Mesothelial cell of epicardium (in vitro differentiated cells): ENCODE measurements around the gene AMMECR1. TPM values are rescaled to one million over a fixed set of nuclear protein-coding genes. Genes with fewer than 3 reads are reported as not detected.

ENCODE experiments used
- DNase-seq, 2 experiments: peaks; one replicate each; pipeline ENCODE4 v3.0.0; 2021; ENCODE audit warnings: low spot score in 2 of 2; ENCODE audit not compliant: unreplicated experiment in 2 of 2
- H3K27ac Mint-ChIP-seq: 2 replicates; pipeline ENCODE4 v1.8.0; 2021; ENCODE audit warnings: mixed read lengths
- H3K27me3 Mint-ChIP-seq: 2 replicates; pipeline ENCODE4 v1.8.0; 2021; ENCODE audit warnings: low read depth, mixed read lengths
- H3K36me3 Mint-ChIP-seq: 2 replicates; pipeline ENCODE4 v1.8.0; 2021; ENCODE audit warnings: mixed read lengths
- H3K4me1 Mint-ChIP-seq: 2 replicates; pipeline ENCODE4 v1.8.0; 2021; ENCODE audit warnings: mixed read lengths
- H3K4me3 Mint-ChIP-seq: 2 replicates; pipeline ENCODE4 v1.8.0; 2021; ENCODE audit warnings: mild to moderate bottlenecking, moderate library complexity, mixed read lengths
- H3K9me3 Mint-ChIP-seq: 2 replicates; pipeline ENCODE4 v1.8.0; 2021; ENCODE audit warnings: mixed read lengths
- CTCF ChIP-seq: fragments of 200-600 bp; sonication (generic); IDR thresholded peaks from one replicate; pipeline ENCODE4 v1.5.0; 2021; ENCODE audit warnings: antibody characterized with exemption; ENCODE audit not compliant: unreplicated experiment
- total RNA-seq: library from RNA; stranded (reverse); gene quantifications from 3 replicates; pipeline ENCODE4 v1.2.1, GENCODE V29; 2021

Gene AMMECR1
- total RNA-seq, 1 donor from 2014 or later: 15.6 TPM

GRCh38 chrX:110252711-110253110, 65.2 kb downstream of the AMMECR1 start:
- H3K36me3 Mint-ChIP-seq: no peaks in the 10 kb centered on the region

GRCh38 chrX:110251961-110252360, 65.9 kb downstream of the AMMECR1 start:
- Mint-ChIP-seq H3K36me3 (no peaks in the 10 kb centered on the region), H3K9me3 (no peaks in the 10 kb centered on the region), H3K27ac (no peak overlapping the region), H3K4me1 (peaks cover 6% of the 10 kb centered on the region), H3K27me3 (no peaks in the 10 kb centered on the region), H3K4me3 (no peak overlapping the region)
- no peak for TF ChIP-seq CTCF
- no peak for DNase-seq

More at GRCh38 chrX:110252711-110253110, 65.2 kb downstream of the AMMECR1 start:
- Mint-ChIP-seq H3K4me1 (peaks cover 7% of the 10 kb centered on the region), H3K9me3 (no peaks in the 10 kb centered on the region), H3K27me3 (no peaks in the 10 kb centered on the region), H3K27ac (no peak overlapping the region), H3K4me3 (no peak overlapping the region)
- no peak for TF ChIP-seq CTCF
- DNase-seq: no peak

- Mint-ChIP-seq H3K4me1 (peaks cover 6% of the 10 kb centered on the region), H3K27ac (no peak overlapping the region), H3K36me3 (no peaks in the 10 kb centered on the region), H3K9me3 (no peaks in the 10 kb centered on the region), H3K4me3 (no peak overlapping the region), H3K27me3 (no peaks in the 10 kb centered on the region)
- TF ChIP-seq CTCF: no peak
- no peak for DNase-seq
Observed at GRCh38 chrX:110251526-110251925, 66.4 kb downstream of the AMMECR1 start.

- Mint-ChIP-seq H3K4me3 (no peak overlapping the region), H3K9me3 (no peaks in the 10 kb centered on the region), H3K4me1 (peaks cover 6% of the 10 kb centered on the region), H3K36me3 (no peaks in the 10 kb centered on the region), H3K27me3 (no peaks in the 10 kb centered on the region), H3K27ac (no peak overlapping the region)
- no peak for TF ChIP-seq CTCF
- no peak for DNase-seq
Observed at GRCh38 chrX:110250847-110251246, 67.0 kb downstream of the AMMECR1 start.

GRCh38 chrX:110248578-110248977, 69.3 kb downstream of the AMMECR1 start:
- no peaks in the 10 kb centered on the region for H3K36me3 Mint-ChIP-seq
- peak overlapping the region; percentile 57 for H3K27ac Mint-ChIP-seq
- no peak overlapping the region for H3K4me3 Mint-ChIP-seq
- H3K9me3 Mint-ChIP-seq: no peaks in the 10 kb centered on the region
- H3K27me3 Mint-ChIP-seq: no peaks in the 10 kb centered on the region
- peaks cover 6% of the 10 kb centered on the region for H3K4me1 Mint-ChIP-seq
- TF ChIP-seq CTCF: no peak
- DNase-seq: no peak

- no peak overlapping the region for H3K4me3 Mint-ChIP-seq
- peaks cover 10% of the 10 kb centered on the region for H3K36me3 Mint-ChIP-seq
- H3K9me3 Mint-ChIP-seq: peaks cover 13% of the 10 kb centered on the region
- no peak for TF ChIP-seq CTCF
- no peak for DNase-seq
- H3K27me3 Mint-ChIP-seq: no peaks in the 10 kb centered on the region
- H3K27ac Mint-ChIP-seq: no peak overlapping the region
- H3K4me1 Mint-ChIP-seq: peaks cover 3% of the 10 kb centered on the region
Observed at GRCh38 chrX:110245011-110245410, 72.9 kb downstream of the AMMECR1 start.
